ENCODE measurements around the gene TRHDE.

DNA sequence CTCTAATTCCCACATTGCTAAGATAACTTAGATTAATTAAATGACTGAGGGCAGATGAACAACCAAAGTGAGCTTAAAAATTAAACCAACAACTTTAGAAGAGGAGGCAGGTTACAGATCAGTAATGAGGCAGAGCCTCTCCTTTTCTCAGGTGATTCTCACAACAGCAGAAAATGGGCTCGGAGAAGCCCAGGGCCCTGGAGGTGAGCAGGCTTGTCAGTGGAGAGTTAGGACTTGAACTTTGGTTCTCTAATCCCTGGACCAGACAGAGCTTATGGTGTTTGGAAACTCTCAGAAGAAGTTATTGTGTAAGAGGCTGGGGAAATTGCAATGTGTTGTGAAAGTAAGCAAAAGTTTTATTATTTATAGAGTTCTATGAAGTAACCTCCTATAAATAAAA lies 2.8 kb downstream of the TRHDE start:
- no peak for TF ChIP-seq EZH2 (IDR thresholded peaks at IDR 0.05; ENCODE audit: borderline replicate concordance, insufficient read depth, low read length, poor library complexity, severe bottlenecking)
- TF ChIP-seq SMC3 (conservative IDR thresholded peaks at IDR 0.05; ENCODE audit: poor library complexity): no peak
- TF ChIP-seq REST (IDR thresholded peaks at IDR 0.05; ENCODE audit: borderline replicate concordance): no peak
